GM18858 (cell line): Measurements from ENCODE around the gene ARMC9.

ENCODE experiments used
- ATAC-seq: cut with Tn5 transposase; IDR thresholded peaks from one replicate; pipeline ENCODE4 v1.9.1; 2021; ENCODE audit not compliant: unreplicated experiment

The ARMC9 gene

GRCh38 chr2:231379266-231380215, 181.1 kb downstream of the ARMC9 start:
- no peak for ATAC-seq

GRCh38 chr2:231380307-231380706, 181.9 kb downstream of the ARMC9 start:
- no peak for ATAC-seq

GRCh38 chr2:231380991-231381847, 182.8 kb downstream of the ARMC9 start:
- no peak for ATAC-seq

- no peak for ATAC-seq
These were observed 183.7 kb downstream of the ARMC9 start for GRCh38 chr2:231382116-231382515.

- no peak for ATAC-seq
These were observed 185.1 kb downstream of the ARMC9 start for GRCh38 chr2:231383416-231384108.

GRCh38 chr2:231384109-231384435, 185.6 kb downstream of the ARMC9 start:
- ATAC-seq, result no peak

- ATAC-seq, result no peak
These were observed 186.5 kb downstream of the ARMC9 start for GRCh38 chr2:231384970-231385369.

- no peak for ATAC-seq
These were observed 187.0 kb downstream of the ARMC9 start for GRCh38 chr2:231385429-231385828.

- no peak for ATAC-seq
These were observed 188.0 kb downstream of the ARMC9 start for GRCh38 chr2:231386446-231386845.

- ATAC-seq, result no peak
These were observed 189.7 kb downstream of the ARMC9 start for GRCh38 chr2:231387904-231388724.

- ATAC-seq, result no peak
These were observed 190.4 kb downstream of the ARMC9 start for GRCh38 chr2:231388725-231389346.

- ATAC-seq, result no peak
These were observed 192.2 kb downstream of the ARMC9 start for GRCh38 chr2:231390667-231391066.

GRCh38 chr2:231391981-231392380, 193.6 kb downstream of the ARMC9 start:
- ATAC-seq, result peak; percentile 24

GRCh38 chr2:231392431-231393148, 194.2 kb downstream of the ARMC9 start:
- ATAC-seq, result no peak

- no peak for ATAC-seq
These were observed 195.0 kb downstream of the ARMC9 start for GRCh38 chr2:231393149-231394131.

- peak; percentile 47 for ATAC-seq
These were observed 196.0 kb downstream of the ARMC9 start for GRCh38 chr2:231394211-231395141.
